Astrocyte (in vitro differentiated cells and primary cell): Measurements from ENCODE around the gene VWA1.
"Not testable (repeated sequence)": the region's sequence is repeated elsewhere in the genome, so short reads cannot be mapped to it uniquely, and the experiment has no call there.

Source experiments
- EZH2 ChIP-seq: IDR thresholded peaks from 2 replicates; pipeline ENCODE4 v1.6.1; 2012; ENCODE audit warnings: mild to moderate bottlenecking, low read length, inconsistent platforms; ENCODE audit not compliant: insufficient read depth
- TF ChIP-seq, protein P1 (sequence below): IDR thresholded peaks from 2 replicates; pipeline ENCODE4 v1.5.1; 2011; ENCODE audit warnings: low read depth, mild to moderate bottlenecking, inconsistent platforms, low read length, moderate library complexity; ENCODE audit not compliant: insufficient read depth

DNA sequence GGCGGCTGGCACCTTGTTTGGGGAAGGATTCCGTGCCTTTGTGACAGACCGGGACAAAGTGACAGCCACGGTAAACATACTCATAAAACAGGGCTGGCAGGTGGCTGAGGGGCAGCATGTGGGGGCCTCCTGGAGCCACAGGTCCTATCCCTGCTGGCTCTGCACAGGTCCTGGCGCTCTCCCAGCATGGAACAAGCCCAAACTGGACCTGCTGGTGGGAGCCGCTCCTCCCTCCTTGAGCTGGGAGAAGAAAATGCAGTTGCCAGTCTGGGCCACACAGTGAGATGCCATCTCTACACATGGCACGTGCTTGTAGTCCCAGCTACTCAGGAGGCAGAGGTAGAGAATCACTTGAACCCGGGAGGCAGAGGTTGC lies 16.9 kb downstream of the VWA1 start:
- TF ChIP-seq, protein P1, sequence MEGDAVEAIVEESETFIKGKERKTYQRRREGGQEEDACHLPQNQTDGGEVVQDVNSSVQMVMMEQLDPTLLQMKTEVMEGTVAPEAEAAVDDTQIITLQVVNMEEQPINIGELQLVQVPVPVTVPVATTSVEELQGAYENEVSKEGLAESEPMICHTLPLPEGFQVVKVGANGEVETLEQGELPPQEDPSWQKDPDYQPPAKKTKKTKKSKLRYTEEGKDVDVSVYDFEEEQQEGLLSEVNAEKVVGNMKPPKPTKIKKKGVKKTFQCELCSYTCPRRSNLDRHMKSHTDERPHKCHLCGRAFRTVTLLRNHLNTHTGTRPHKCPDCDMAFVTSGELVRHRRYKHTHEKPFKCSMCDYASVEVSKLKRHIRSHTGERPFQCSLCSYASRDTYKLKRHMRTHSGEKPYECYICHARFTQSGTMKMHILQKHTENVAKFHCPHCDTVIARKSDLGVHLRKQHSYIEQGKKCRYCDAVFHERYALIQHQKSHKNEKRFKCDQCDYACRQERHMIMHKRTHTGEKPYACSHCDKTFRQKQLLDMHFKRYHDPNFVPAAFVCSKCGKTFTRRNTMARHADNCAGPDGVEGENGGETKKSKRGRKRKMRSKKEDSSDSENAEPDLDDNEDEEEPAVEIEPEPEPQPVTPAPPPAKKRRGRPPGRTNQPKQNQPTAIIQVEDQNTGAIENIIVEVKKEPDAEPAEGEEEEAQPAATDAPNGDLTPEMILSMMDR, result not testable (repeated sequence)
- not testable (repeated sequence) for TF ChIP-seq EZH2
